ENCODE results near the gene NUP155.
"Not testable (repeated sequence)": the region's sequence is repeated elsewhere in the genome, so short reads cannot be mapped to it uniquely, and the experiment has no call there.

The NUP155 gene

DNA sequence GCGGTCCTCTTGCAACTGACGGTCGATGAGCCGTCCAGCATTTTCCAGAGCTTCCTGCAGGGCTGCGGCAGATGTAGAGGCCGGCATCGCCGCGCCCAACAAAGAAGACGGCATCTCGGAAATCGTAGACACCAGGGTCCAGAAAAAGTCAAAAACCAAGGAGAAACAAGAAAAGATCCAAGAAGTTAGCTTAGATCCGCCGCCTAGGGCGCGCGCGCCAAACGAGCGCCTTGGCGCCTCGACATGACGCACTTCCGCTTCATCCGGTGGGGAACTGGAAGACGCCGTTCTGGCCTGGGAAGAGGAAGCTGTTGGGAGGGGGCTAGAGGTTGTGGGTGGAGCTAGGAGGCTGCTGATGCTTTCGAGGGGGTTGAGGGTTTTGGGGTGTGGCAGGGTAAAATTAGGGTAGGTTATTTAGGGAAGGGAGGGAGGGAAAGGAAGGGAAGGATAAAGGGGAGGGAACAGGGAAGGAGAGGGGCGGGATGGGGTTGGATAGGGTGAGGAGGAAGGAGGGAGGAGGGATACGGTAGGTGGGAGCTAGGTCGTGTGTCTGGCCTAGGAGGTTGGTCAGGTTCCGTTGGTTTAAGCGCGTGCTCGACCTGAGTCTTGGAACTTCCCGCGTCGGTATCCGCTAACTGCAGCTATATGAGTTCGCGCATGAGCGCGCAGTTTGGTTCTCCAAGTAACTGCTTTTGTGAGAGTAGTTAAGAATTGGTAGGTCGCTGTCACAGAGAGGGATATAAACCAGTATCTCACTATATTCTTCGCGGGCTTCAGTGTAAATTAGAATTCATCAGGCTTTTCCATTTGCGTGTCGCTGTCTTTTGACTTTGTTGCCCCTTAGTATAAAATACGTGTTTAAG lies at the start of gene NUP155:
Gene NUP155, minus strand, starts transcription at position 243 of the 863 bp plus-strand sequence. Its CDS starts 129 bp downstream, at position 114.
- peak; percentile 90 for DNase-seq

DNA sequence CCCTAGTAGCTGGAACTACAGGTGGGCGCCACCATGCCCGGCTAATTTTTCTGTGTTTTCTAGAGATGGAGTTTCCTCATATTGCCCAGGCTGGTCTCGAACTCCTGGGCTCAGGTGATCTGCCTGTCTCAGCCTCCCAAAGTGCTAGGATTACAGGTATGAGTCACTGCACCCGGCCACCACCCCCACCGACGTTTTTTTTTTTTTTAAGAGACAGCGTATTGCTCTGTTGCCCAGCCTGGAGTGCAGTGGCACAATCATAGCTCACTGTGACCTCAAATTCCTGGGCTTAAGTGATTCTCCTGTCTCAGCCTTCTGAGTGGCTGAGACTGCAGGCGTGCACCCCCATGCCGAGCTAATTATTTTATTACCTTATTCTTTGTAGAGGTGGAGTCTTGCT lies 46.4 kb upstream of the NUP155 start:
- no peak for DNase-seq

DNA sequence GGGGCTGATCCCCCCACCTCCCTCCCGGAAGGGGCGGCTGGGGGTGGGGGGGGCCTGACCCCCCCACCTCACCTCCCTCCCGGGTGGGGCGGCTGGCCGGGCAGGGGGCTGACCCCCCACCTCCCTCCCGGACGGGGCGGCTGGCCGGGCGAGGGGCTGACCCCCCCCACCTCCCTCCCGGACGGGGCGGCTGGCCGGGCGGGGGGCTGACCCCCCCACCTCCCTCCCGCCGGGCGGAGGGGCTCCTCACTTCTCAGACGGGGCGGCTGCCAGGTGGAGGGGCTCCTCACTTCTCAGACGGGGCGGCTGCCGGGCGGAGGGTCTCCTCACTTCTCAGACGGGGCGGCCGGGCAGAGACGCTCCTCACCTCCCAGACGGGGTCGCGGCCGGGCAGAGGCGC lies 44.5 kb upstream of the NUP155 start:
- DNase-seq = not testable (repeated sequence)

DNA sequence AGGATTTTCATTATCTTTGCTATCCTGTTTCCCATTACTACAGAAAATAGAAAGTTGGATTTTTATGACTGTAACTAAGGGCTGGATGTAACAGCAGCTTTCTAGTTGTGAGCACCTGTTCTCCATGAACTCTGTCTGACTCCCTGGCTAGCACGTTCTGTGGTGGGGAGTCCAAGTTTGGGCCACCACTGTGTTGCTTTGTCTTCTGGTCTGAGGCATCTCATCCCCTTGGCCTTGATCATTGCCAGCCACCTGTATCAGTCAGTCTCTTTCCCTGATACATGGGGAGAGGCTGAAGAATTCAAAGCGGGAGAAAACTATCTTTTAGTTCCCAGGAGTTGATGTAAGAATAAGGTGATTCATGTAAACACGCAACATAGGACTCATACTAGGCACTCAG lies 41.6 kb upstream of the NUP155 start:
- DNase-seq = no peak

DNA sequence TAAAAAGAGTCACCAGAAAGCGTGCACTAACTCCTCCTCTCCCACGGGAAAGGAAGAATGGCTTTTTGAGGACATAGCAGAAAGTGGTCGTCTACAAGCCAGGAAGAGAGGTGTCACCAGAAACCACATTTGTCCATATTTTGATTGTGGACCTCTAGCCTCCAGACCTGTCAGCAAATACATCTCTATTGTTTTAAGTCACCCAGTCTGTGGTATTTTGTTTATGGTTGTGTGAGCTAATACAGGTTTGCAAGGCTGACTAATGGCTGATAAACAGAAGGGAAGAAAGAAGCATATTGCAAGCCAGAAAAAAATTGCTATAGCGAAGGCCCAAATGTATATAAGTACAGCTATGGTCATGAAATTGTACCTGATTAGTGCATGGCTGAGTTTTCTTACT lies 29.6 kb upstream of the NUP155 start:
- no peak for DNase-seq

DNA sequence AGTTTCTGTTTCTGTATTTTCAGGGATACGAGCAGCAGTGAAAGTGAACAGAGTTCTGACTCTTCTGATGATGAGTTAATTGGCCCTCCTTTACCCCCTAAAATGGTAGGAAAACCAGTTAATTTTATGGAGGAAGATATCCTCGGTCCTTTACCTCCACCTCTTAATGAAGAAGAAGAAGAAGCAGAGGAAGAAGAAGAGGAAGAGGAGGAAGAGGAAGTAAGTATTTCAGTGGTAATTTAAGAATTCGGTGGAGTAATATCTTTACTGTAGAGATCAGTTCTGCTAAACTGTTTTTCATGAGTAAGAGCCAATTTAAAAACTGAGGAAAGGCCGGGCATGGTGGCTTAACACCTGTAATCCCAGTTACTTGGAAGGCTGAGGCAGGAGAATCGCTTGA lies 25.4 kb upstream of the NUP155 start:
- DNase-seq = no peak

DNA sequence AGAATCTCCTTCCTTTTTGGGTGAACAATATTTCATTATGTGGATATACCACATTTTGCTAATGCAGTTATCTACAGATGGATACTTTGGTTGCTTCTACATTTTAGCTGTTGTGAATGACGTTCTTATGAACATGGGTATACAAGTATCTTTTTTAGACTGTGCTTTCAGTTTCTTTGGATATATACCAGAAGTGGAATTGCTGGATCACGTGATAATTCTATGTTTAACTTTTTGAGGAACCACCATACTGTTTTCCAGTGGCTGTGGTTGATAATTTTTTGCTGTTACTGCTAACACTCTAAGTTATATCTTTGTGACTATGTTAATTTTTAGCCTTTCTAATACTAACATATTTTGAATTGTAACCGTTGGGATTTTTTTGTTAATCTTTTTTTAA lies 20.7 kb upstream of the NUP155 start:
- no peak for DNase-seq

DNA sequence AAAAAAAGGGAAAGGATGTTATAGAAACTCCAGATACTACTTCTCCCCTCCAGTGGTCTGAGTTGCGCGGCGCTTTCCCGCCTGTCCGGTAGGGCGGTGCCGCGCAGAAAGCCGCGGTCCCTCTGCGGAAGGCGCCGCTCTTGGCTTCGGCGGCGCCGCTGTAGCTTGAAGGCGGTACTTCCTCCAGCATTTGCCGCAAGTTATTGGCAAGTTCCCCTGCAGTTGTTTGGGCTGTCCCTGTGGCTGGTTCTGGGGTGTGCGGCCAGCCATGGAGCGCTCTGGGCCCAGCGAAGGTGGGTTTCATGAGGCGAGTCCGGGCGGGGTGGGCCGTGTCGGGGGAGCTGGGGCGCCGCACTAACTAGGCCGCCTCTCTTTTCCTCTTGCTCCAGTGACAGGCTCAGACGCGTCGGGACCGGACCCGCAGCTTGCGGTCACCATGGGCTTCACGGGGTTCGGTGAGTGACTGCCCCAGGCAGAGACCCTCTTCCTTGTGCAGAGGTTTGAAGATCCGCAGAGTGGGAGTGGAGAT lies 8.3 kb upstream of the NUP155 start, which contains the start of gene WDR70:
Gene WDR70, plus strand, starts transcription at position 219 of the 529 bp plus-strand sequence. Its CDS starts 50 bp downstream, at position 269.
- DNase-seq = peak; percentile 85

DNA sequence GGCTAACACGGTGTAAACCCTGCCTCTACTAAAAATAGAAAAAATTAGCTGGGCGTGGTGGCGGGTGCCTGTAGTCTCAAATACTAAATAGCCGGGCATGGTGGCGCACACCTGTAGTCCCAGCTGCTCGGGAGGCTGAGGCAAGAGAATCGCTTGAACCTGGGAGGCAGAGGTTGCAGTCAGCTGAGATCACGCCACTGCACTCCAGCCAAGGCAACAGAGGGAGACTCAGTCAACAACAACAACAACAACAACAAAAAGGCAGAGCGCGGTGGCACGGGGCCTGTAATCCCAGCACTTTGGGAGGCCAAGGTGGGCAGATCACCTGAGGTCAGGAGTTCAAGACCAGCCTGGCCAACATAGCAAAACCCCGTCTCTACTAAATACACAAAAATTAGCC lies 7.2 kb upstream of the NUP155 start:
- DNase-seq = not testable (repeated sequence)

DNA sequence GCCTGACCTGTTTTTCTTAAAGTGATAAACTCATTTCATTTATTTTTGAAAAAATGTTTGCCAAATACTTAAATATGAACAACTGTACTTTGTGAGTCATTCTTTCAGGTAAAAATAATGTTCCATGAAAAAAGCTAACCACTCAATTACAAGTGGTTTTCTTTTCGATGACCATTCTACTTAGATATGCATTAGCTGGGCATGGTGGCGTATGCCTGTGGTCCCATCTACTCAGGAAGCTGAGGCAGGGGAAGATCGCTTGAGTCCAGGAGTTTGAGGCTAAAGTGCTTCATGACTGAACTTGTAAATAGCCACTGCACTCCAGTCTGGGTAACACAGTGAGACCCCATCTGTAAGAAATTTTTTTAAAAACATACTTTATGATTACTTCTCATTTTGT lies 4.2 kb upstream of the NUP155 start:
- DNase-seq = no peak

DNA sequence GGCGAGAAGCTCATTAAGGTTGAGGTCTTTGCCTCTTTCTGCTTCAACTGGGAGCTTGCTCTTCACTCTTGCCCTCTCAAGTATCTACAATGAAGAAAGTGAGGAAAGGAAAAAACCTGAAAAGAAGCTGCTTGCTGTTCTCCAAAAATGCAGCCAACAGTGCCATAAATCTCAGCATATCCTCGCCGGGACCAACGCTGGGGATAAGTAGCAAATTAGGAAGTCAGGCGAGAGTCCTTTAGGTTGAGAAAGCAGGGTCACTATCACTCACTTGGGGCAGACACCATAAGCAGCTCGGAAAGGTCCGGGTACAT lies 399 bp downstream of the NUP155 start:
- DNase-seq = no peak

DNA sequence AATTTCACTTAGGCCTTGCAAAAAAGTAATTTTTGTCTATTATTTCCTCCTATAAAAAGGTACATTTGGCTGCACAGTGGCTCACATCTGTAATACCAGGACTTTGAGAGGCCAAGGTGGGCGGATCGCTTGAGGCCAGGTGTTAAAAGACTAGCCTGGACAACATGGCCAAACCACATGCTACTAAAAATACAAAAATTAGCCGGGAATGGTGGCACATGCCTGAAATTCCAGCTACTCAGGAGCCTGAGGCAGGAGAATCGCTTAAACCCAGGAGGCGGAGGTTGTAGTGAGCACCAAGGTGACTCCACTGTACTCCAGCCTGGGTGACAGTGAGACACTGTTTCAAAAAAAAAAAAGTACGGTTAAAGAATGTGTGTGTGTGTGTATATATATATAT lies 15.7 kb downstream of the NUP155 start:
- no peak for DNase-seq

DNA sequence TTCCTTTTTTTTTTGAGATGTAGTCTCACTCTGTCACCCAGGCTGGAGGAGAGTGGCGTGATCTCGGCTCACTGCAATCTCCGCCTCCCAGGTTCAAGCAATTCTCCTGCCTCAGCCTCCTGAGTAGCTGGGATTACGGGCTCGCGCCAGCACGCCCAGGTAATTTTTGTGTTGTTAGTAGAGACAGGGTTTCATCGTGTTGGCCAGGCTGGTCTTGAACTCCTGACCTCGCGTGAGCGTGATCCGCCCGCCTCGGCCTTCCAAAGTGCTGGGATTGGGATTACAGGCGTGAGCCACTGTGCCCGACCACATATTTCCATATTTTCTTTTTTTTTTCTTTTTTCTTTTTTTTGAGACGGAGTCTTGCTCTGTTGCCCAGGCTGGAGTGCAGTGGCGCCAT lies 28.2 kb downstream of the NUP155 start:
- DNase-seq = not testable (repeated sequence)

DNA sequence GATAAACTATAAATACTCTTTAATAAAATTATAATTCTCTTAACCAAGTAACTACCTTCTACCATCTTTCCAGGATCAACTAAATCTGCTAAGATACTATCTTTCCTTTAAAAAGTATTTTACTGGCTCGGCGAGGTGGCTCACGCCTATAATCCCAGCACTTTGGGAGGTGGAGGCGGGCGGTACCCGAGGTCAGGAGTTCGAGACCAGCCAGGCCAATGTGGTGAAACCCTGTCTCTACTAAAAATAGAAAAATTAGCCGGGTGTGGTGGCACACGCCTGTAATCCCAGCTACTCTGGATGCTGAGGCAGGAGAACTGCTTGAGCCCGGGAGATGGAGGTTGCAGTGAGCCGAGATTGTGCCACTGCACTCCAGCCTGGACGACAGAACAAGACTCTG lies 36.2 kb downstream of the NUP155 start:
- not testable (repeated sequence) for DNase-seq

DNA sequence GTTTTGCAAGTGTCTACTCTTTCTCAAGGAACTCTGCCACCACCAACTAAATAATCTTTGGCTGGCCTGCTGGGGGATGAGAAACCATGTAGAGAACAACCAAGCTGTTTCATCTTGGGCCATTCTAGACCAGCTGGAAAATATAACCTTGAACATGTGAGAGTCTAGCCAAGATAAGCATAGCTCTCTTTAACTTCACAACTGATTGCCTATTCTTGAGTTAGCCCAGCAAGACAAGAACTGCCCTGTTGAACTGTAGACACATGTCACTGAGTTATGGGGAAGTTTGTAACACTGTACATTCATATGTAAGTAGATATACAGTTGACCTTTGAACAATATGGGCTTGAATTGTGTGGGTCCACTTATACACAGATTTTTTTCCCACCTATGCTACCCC lies 44.4 kb downstream of the NUP155 start:
- no peak for DNase-seq

DNA sequence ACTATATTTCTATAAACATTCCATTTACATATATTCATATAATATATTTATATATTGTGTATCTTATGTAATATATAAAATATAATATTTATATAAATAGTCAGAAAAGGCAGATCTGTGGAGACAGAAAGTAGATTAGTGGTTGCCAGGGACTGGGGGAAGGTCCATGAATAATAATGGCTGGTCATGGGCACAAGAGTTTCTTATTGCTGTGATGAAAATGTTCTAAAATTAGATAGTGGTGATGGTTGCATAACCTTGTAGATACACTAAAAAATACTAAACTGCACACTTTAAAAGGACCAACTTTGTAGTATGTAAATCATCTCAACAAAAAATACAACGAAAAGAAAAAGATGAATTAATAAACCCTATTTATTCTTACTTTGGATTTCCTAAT lies 47.3 kb downstream of the NUP155 start:
- no peak for DNase-seq

DNA sequence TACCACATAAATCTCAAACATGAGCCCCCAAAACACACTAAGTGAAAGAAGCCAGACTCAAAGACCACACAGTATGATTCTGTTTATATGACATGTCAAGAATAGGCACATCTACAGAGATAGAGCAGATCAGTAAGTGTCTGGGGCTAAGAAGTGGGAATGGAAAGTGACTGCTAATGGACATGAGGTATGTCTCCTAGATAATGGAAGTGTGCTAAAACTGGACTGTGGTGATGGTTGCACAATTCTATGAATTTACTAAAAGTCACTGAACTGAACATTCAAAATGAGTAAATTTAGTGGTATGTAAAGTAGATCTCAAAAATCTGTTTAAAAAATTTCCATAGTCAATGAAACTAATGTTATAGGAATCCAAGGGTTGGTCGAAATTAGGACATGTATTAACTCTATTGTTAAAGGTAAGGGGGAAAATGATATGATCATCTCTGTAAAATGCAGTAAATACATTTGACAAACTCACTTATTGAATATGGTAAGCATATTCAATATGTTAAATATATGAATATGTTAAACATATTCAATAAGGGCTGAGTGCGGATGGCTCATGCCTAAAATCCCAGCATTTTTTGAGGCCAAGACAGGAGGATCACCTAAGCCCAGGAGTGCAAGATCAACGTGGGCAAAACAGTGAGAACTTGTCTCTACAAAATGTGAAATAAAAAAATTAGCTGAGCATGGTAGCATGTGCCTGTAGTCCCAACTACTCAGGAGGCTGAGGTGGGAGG lies 51.7 kb downstream of the NUP155 start:
- no peak for DNase-seq

DNA sequence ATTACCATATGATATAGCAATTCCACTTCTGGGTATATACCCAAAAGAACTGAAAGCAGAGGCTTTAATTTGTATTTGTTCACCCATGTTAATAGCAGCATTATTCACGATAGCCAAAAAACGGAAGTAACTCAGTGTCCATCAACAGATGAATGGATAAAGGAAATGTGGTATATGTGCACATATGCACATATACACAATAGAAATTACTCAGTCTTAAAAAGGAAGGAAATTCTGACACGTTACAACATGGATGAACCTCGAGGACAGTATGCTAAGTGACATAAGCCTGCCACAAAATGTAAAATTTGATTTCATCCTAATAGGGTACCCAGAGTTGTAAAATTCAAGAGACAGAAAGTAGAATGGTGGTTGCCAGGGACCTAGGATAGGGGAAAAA lies 54.9 kb downstream of the NUP155 start:
- DNase-seq = no peak

DNA sequence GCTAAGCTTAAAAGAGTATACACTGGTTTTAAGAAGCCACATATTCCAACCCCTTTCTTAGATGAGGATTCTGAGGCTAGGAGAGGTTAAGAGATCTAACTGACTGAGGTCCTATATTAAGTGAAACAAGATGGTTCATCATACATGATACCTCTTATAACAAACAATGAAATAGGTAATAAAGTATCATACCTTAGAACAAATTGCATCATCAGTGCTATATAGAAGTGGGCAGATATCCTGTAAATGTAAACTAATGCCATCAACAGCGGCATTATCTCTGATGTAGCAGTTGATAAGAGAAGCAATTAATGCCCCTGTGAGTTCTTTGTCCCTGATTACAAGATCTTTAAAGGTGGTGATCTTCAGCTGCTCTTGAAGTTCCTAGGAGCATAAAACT lies 60.5 kb downstream of the NUP155 start:
- no peak for DNase-seq

DNA sequence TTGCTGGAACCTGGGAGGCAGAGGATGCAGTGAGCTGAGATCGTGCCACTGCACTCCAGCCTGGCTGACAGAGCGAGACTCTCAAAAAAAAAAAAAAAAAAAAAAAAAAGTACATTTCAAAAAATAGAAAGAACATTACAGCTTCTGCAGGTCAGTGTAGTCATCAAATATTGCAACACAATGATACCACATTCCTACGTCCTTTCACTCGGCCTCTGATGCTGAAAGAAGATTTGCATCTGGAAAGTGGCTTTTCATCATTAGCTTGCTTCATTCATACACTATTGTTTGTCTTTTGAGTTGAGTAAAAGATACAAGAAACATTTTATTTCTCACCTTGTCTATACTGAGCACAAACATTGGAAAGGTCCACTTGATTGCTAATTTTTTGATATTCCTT lies 62.1 kb downstream of the NUP155 start:
- DNase-seq = no peak

DNA sequence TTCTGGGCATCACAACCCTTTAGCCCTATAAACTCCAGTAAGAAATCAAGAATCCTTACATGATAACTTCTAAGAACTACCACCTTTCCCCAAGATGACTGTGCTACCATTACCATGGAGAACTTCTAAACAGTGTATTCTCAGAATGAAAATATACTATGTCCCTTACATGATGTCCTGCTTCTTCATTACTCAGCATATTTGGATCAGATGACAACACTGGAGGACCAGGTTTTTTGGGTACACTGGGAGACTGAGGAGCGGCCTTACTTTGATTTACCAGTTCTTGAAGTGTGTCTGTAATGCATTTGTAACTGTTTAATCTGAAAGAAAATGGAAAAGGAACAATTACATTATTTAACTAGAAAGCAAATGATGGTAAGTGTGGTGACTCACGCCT lies 66.0 kb downstream of the NUP155 start:
- DNase-seq = no peak

DNA sequence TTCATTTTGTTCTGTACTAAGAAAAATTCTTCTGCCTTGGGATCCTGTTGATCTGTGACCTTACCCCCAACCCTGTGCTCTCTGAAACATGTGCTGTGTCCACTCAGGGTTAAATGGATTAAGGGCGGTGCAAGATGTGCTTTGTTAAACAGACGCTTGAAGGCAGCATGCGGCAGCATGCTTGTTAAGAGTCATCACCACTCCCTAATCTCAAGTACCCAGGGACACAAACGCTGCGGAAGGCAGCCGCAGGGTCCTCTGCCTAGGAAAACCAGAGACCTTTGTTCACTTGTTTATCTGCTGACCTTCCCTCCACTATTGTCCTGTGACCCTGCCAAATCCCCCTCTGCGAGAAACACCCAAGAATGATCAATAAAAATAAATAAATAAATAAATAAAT lies 74.6 kb downstream of the NUP155 start:
- DNase-seq = not testable (repeated sequence)

DNA sequence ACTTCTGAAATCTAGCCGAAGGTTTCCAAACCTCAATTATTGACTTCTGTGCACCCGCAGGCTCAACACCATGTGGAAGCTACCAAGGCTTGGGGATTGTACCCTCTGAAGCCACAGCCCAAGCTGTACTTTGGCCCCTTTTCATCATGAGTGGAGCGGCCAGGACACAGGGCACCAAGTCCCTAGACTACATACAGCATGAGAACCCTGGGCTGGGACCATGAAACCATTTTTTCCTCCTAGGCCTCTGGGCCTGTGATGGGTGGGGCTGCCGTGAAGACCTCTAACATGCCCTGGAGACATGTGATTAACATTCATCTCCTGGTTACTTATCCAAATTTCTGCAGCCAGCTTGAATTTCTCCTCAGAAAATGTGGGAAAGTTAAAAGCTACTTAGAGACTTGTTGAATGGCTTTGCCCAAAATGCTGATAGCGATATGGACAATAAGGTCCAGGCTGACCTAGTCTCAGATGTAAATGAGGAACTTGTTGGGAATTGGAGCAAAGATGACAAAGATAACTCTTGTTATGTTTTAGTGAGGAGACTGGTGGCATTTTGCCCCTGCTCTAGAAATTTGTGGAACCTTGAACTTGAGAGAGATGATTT lies 87.6 kb downstream of the NUP155 start:
- no peak for DNase-seq

DNA sequence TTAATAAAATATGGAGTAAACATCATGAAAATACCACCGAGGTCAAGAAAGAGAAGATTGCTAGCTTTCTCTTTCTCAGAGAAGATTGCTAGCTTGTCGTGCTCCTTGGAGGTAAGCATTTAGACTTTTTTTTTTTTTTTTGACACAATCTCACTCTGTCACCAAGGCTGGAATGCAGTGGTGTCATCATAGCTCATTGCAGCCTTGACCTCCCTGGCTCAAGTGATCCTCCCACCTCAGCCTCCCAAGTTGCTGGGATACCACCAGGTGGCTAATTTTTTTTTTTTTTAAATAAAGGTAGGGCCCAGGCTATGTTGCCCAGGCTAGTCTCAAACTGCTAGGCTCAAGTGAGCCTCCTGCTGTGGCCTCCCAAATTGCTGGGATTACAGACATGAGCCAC lies 95.4 kb downstream of the NUP155 start:
- no peak for DNase-seq
